SK-N-SH (cell line): ENCODE data around the gene ANKRD50. TPM values are rescaled to one million over a fixed set of nuclear protein-coding genes. Genes with fewer than 3 reads are reported as not detected.

Experiments
- CTCF ChIA-PET: fragments of 300-600, 350-600 bp; formaldehyde crosslinking; extraction: SDS; loops from one replicate; lab custom pipeline; 2021; lab: Yijun Ruan, JAX
- POLR2A ChIA-PET: fragments of 350-600 bp; sonication (Branson Sonifier 250); formaldehyde crosslinking; extraction: SDS; loops from one replicate; lab custom pipeline; 2020; ENCODE audit warnings: antibody characterized with exemption, inconsistent platforms; lab: Yijun Ruan, JAX
- DNase-seq: peaks from one replicate; pipeline ENCODE4 v3.0.0; 2012
- H2AFZ ChIP-seq: fragments of 200-600 bp; sonication (generic); 2 replicates; pipeline ENCODE4 v1.8.1; 2016; ENCODE audit warnings: antibody characterized with exemption, mild to moderate bottlenecking, low read depth
- H3F3A ChIP-seq: fragments of 200-600 bp; sonication (generic); replicated peaks from 2 replicates; pipeline ENCODE3; 2016; ENCODE audit warnings: antibody characterized with exemption, mild to moderate bottlenecking; ENCODE audit not compliant: insufficient read depth
- H3K27ac ChIP-seq, 2 experiments: fragments of 200-500 bp in 1 of 2; fragments of 200-600 bp in 1 of 2; sonication (Bioruptor generic) in 1 of 2; sonication (generic), shearing (Covaris generic) in 1 of 2; 2 replicates each; pipeline versions ENCODE4 v1.5.1 to v1.6.1; 2014 to 2016; ENCODE audit warnings: low read depth in 2 of 2, inconsistent platforms in 1 of 2, low read length in 1 of 2, mild to moderate bottlenecking in 1 of 2, mixed read lengths in 1 of 2
- H3K27me3 ChIP-seq: fragments of 200-600 bp; sonication (generic), shearing (Covaris generic); 2 replicates; pipeline ENCODE4 v1.6.1; 2016; ENCODE audit warnings: mixed run types; ENCODE audit not compliant: insufficient read depth
- H3K36me3 ChIP-seq, 2 experiments: fragments of 200-500 bp in 1 of 2; fragments of 200-600 bp in 1 of 2; sonication (Bioruptor generic) in 1 of 2; sonication (generic) in 1 of 2; replicated peaks in 1 of 2; 2 replicates each; pipeline versions ENCODE3 to v1.5.1; 2014 to 2016; ENCODE audit warnings: low read length in 1 of 2, mild to moderate bottlenecking in 1 of 2; ENCODE audit not compliant: insufficient read depth in 2 of 2, control insufficient read depth in 1 of 2
- H3K4me1 ChIP-seq, 2 experiments: fragments of 200-500 bp in 1 of 2; fragments of 200-600 bp in 1 of 2; sonication (Bioruptor generic) in 1 of 2; sonication (generic), shearing (Covaris generic) in 1 of 2; 2 replicates each; pipeline versions ENCODE4 v1.5.1 to v1.6.1; 2014 to 2016; ENCODE audit warnings: low read depth in 1 of 2, low read length in 1 of 2, mixed run types in 1 of 2; ENCODE audit not compliant: insufficient read depth in 2 of 2, control insufficient read depth in 1 of 2
- H3K4me2 ChIP-seq: fragments of 200-600 bp; sonication (generic), shearing (Covaris generic); 2 replicates; pipeline ENCODE4 v1.6.1; 2017; ENCODE audit warnings: mixed run types
- H3K4me3 ChIP-seq, 2 experiments: fragments of 200-500 bp in 1 of 2; fragments of 200-600 bp in 1 of 2; sonication (Bioruptor generic) in 1 of 2; sonication (generic), shearing (Covaris generic) in 1 of 2; 2 replicates each; pipeline versions ENCODE4 v1.5.1 to v1.8.1; 2014 to 2016; ENCODE audit warnings: low read depth in 2 of 2, inconsistent platforms in 1 of 2, low read length in 1 of 2, mild to moderate bottlenecking in 1 of 2, mixed read lengths in 1 of 2, moderate library complexity in 1 of 2
- H3K79me2 ChIP-seq: fragments of 200-600 bp; sonication (generic); 2 replicates; pipeline ENCODE4 v1.8.1; 2017; ENCODE audit warnings: mild to moderate bottlenecking; ENCODE audit not compliant: insufficient read depth
- H3K9ac ChIP-seq: fragments of 200-600 bp; sonication (generic); 2 replicates; pipeline ENCODE4 v1.6.1; 2017; ENCODE audit warnings: mixed run types
- H3K9me2 ChIP-seq: fragments of 200-600 bp; sonication (generic); 2 replicates; pipeline ENCODE4 v1.6.1; 2017; ENCODE audit warnings: mixed run types
- H3K9me3 ChIP-seq: fragments of 200-600 bp; sonication (generic); 2 replicates; pipeline ENCODE4 v1.6.1; 2017; ENCODE audit warnings: mixed run types, mild to moderate bottlenecking, moderate library complexity
- H4K20me1 ChIP-seq: fragments of 200-600 bp; sonication (generic); 2 replicates; pipeline ENCODE4 v1.6.1; 2017; ENCODE audit warnings: mild to moderate bottlenecking, mixed run types; ENCODE audit not compliant: insufficient read depth
- CTCF ChIP-seq: fragments of 200-600 bp; sonication (generic); IDR thresholded peaks from 2 replicates; pipeline ENCODE4 v1.6.1; 2017; ENCODE audit warnings: antibody characterized with exemption, mild to moderate bottlenecking, moderate library complexity
- EP300 ChIP-seq, 2 experiments: IDR thresholded peaks; 2 replicates each; pipeline versions ENCODE4 v1.4.0 to v1.6.1; 2012; ENCODE audit warnings: borderline replicate concordance in 1 of 2, low read depth in 1 of 2, low read length in 1 of 2
- EZH2phosphoT487 ChIP-seq: fragments of 200-600 bp; sonication (generic); IDR thresholded peaks from 2 replicates; pipeline ENCODE4 v1.6.1; 2017; ENCODE audit warnings: low read depth, mixed run types, mild to moderate bottlenecking, antibody characterized with exemption, moderate library complexity, borderline replicate concordance
- FOSL2 ChIP-seq: IDR thresholded peaks from 2 replicates; pipeline ENCODE4 v1.4.0; 2012; ENCODE audit warnings: low read depth, mild to moderate bottlenecking, moderate library complexity, borderline replicate concordance
- FOXJ3 ChIP-seq: sonication (generic); formaldehyde crosslinking; IDR thresholded peaks from 2 replicates; pipeline ENCODE4 v1.5.1; 2020; ENCODE audit warnings: mild to moderate bottlenecking, missing genetic modification reagents
- FOXM1 ChIP-seq: IDR thresholded peaks from 2 replicates; pipeline ENCODE4 v1.4.0; 2012; ENCODE audit warnings: low read depth, mild to moderate bottlenecking
- GATA2 ChIP-seq: sonication (generic); formaldehyde crosslinking; IDR thresholded peaks from 2 replicates; pipeline ENCODE4 v1.5.0; 2020; ENCODE audit warnings: mild to moderate bottlenecking, missing genetic modification reagents
- IRF3 ChIP-seq: fragments of 150-350 bp; IDR thresholded peaks from 2 replicates; pipeline ENCODE4 v1.6.1; 2016; ENCODE audit warnings: mild to moderate bottlenecking, low read depth, low read length
- MXI1 ChIP-seq: IDR thresholded peaks from 2 replicates; pipeline ENCODE4 v1.6.1; 2012; ENCODE audit warnings: mild to moderate bottlenecking, low read depth, low read length, improper control_type of control experiment
- NFIC ChIP-seq: IDR thresholded peaks from 2 replicates; pipeline ENCODE4 v1.4.0; 2012; ENCODE audit warnings: borderline replicate concordance
- RCOR1 ChIP-seq: fragments of 150-350 bp; IDR thresholded peaks from 2 replicates; pipeline ENCODE4 v1.6.1; 2017; ENCODE audit warnings: antibody characterized with exemption, low read length
- RFX5 ChIP-seq: IDR thresholded peaks from 2 replicates; pipeline ENCODE4 v1.6.1; 2012; ENCODE audit warnings: mild to moderate bottlenecking, improper control_type of control experiment, low read length
- RXRA ChIP-seq: IDR thresholded peaks from 2 replicates; pipeline ENCODE4 v1.4.0; 2012; ENCODE audit warnings: low read depth, mild to moderate bottlenecking, borderline replicate concordance
- SIN3A ChIP-seq: IDR thresholded peaks from 2 replicates; pipeline ENCODE4 v1.6.1; 2012; ENCODE audit warnings: low read depth, mild to moderate bottlenecking, low read length, moderate library complexity, borderline replicate concordance
- SMC3 ChIP-seq: IDR thresholded peaks from 2 replicates; pipeline ENCODE4 v1.6.1; 2012; ENCODE audit warnings: low read depth, low read length, improper control_type of control experiment
- TAF1 ChIP-seq: IDR thresholded peaks from 2 replicates; pipeline ENCODE4 v1.6.1; 2012; ENCODE audit warnings: low read depth, mild to moderate bottlenecking, low read length, moderate library complexity, borderline replicate concordance
- TEAD4 ChIP-seq: IDR thresholded peaks from 2 replicates; pipeline ENCODE4 v1.4.0; 2012; ENCODE audit warnings: mild to moderate bottlenecking, borderline replicate concordance; ENCODE audit not compliant: insufficient read depth
- USF1 ChIP-seq: IDR thresholded peaks from 2 replicates; pipeline ENCODE4 v1.4.0; 2012; ENCODE audit warnings: low read depth, borderline replicate concordance
- WGBS: methylation state at CpG from one replicate; pipeline ENCODE4 v1.1.6; 2017; ENCODE audit warnings: low lambda C conversion rate; 5-methylcytosine and 5-hydroxymethylcytosine counted together
- polyA plus RNA-seq, 3 experiments: library from polyadenylated mRNA; depleted of rRNA; stranded (reverse); fragments of >200 nt; gene quantifications; 2 replicates each; pipeline ENCODE4 v1.2.3, GENCODE V29; 2012

Gene ANKRD50
- polyA plus RNA-seq, 1 of the 3 experiments (the other 2 are of a cell fraction), result 13.5 TPM

GRCh38 chr4:124682384-124682783, 30.1 kb downstream of the ANKRD50 start:
- Histone ChIP-seq H3K4me1 (peaks cover 4% of the 10 kb centered on the region in 2 experiments; a peak in 3 of 4 replicates), H3K4me2 (no peak overlapping the region), H2AFZ (no peak overlapping the region), H3F3A (peaks cover 6% of the 10 kb centered on the region), H3K9me2 (no peaks in the 10 kb centered on the region), H3K9me3 (no peaks in the 10 kb centered on the region), H3K4me3 (no peak overlapping the region), H3K27ac (no peak overlapping the region), H3K9ac (no peak overlapping the region), H3K27me3 (no peaks in the 10 kb centered on the region), H4K20me1 (peaks cover 27% of the 10 kb centered on the region), H3K36me3 (peaks cover 20 to 70% of the 10 kb centered on the region in 2 experiments), H3K79me2 (peaks cover 99% of the 10 kb centered on the region)
- 96% methylated on average over 2 of the region's 2 CpGs for WGBS
- TF ChIP-seq USF1 (no peak), EP300 (IDR thresholded peaks at IDR 0.05; ENCODE audit: borderline replicate concordance in 1 of 2, low read depth in 1 of 2, low read length in 1 of 2) (no peak), MXI1 (no peak), FOXJ3 (CRISPR knock-in tag) (no peak), EZH2phosphoT487 (no peak), RCOR1 (no peak), SMC3 (no peak), CTCF (no peak), SIN3A (no peak), GATA2 (CRISPR knock-in tag) (no peak), RFX5 (no peak)
- POLR2A ChIA-PET, result no interaction called here
- no peak for DNase-seq
- CTCF ChIA-PET, result no interaction called here

GRCh38 chr4:124666496-124666895, 46.0 kb downstream of the ANKRD50 start:
- Histone ChIP-seq H3K4me3 (no peak overlapping the region), H3K27ac (no peak overlapping the region), H3K9me3 (no peaks in the 10 kb centered on the region), H2AFZ (no peak overlapping the region), H3K36me3 (peaks cover 65 to 91% of the 10 kb centered on the region in 2 experiments), H4K20me1 (peaks cover 8% of the 10 kb centered on the region; the same call in 1 of the 2 replicates), H3F3A (peaks cover 33% of the 10 kb centered on the region), H3K9me2 (no peaks in the 10 kb centered on the region), H3K79me2 (peaks cover 74% of the 10 kb centered on the region), H3K9ac (no peak overlapping the region), H3K27me3 (no peaks in the 10 kb centered on the region), H3K4me1 (no peaks in the 10 kb centered on the region), H3K4me2 (no peak overlapping the region)
- no peak for DNase-seq
- CTCF ChIA-PET, result no interaction called here
- 92% methylated on average over 2 of the region's 2 CpGs for WGBS
- TF ChIP-seq SMC3, result no peak
- TF ChIP-seq CTCF, result no peak
- no peak for TF ChIP-seq TAF1
- TF ChIP-seq FOXM1, result no peak
- no peak for TF ChIP-seq IRF3
- TF ChIP-seq FOXJ3 (CRISPR knock-in tag), result no peak
- TF ChIP-seq USF1, result no peak
- no peak for TF ChIP-seq RXRA
- TF ChIP-seq NFIC, result no peak
- TF ChIP-seq FOSL2, result no peak
- no peak for TF ChIP-seq TEAD4
- POLR2A ChIA-PET, result no interaction called here
